GM19240 (cell line): ENCODE measurements around the gene TMEM119.
A peak's percentile ranks its signal among the peaks of the same experiment; 100 is the strongest.

ENCODE experiments used
- DNase-seq: peaks from one replicate; pipeline ENCODE4 v3.0.0; 2011; ENCODE audit warnings: low spot score; ENCODE audit not compliant: insufficient read length

TMEM119 gene

GRCh38 chr12:108597559-108598471, at the start of gene TMEM119:
Gene TMEM119, minus strand, starts transcription at chr12:108598084. Its CDS starts 5,701 bp downstream, at chr12:108592383.
- no peak for DNase-seq

GRCh38 chr12:108646600-108647579, 49.0 kb upstream of the TMEM119 start:
- no peak for DNase-seq

DNA sequence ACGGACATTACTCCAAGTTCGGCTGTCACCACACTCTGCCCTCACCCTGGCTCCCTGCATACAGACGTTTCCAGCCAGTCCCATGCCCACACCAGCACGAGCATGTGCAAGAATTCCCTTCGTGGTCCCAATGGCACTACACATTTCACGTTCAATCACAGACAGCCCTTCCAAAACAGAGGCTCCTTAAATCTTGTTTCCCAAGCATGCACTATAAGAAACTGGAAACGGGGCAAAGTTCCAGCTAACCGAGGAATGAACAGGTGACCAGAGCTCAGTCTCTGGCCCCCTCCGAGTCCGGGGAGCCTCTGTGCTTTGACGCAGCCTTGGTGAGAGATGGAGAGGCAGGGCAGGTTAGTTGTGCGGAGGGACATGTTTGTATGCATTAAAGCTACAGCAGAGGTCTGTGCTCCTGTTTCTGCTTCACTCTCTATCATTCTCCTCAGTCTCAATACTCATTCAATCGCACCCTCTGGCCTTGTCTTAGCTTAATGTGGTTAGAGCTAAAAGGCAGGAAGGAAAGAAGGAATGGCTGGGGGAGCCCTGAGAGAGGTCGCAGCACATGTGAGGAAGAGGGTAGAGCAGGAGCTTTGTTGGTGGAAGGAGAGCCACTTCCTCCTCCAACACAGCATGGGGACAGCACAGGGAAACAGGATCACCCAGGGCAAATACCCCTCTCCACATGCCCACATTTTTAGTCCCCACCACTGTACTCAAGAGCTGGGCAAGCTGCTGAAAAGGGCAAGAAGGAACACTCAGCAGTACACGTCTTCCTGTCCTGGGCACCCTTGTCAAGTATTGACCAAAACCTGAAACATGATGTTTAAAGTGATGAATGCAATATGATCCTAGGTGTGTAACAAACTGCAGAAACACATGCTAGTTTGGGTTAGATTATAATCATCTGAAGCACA, 48.1 kb upstream of the TMEM119 start:
- no peak for DNase-seq

DNA sequence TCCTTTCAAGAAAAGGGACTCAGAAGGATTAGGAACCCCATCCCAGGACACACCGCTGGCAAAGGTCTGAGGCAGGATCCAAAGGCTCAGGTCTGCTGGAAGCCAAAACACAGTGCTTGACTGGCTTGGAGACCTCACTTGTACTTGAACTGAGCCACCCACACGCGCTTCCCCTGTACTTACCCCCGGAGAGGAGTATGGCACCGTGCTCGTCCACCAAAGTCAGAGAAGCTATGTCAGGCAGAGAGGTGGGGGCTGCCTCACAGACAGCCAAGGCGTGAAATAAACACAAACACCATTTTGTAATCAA, 46.9 kb upstream of the TMEM119 start:
- DNase-seq = no peak

DNA sequence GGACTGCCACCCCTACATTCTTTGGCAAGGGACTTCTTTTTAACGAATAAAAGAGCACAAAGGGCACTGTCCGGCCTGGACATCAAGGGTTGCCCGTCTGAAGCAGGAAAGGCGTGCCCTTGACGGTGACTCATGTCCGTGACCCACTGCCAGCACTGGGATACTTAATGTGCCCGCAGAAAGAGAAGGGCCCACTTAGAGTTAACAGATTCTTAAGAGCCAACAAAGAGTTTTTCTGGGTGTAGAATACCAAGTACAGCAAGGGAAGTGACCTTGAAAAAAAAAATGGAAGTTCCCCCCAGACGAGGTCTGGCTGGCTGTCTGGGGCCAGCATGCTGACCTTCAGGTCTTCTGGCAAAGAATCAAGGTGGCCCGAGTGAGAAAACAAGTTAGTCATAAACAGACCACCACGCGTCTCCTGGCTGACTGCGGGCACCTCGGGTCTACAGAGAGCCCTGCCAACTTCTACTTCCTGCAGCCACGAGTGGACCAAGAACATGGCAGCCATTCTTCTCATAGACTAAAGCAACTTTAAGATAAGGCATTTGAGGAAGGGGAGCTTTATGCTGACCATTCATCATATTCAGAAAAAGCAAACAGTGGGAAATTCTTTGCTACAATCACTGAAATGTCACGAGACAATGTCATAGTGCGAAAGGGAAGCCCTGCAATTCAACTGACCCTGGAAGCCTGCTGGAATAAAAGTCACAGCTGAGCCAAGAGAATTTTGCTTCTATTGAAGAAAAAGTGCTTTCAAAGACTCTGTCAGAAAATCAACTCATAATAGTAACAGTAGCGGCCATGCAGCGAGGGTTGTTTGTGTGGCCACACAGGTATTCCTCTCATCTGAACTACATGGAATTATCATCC, 46.3 kb upstream of the TMEM119 start:
- no peak for DNase-seq

GRCh38 chr12:108642899-108643654, 45.2 kb upstream of the TMEM119 start:
- no peak for DNase-seq

DNA sequence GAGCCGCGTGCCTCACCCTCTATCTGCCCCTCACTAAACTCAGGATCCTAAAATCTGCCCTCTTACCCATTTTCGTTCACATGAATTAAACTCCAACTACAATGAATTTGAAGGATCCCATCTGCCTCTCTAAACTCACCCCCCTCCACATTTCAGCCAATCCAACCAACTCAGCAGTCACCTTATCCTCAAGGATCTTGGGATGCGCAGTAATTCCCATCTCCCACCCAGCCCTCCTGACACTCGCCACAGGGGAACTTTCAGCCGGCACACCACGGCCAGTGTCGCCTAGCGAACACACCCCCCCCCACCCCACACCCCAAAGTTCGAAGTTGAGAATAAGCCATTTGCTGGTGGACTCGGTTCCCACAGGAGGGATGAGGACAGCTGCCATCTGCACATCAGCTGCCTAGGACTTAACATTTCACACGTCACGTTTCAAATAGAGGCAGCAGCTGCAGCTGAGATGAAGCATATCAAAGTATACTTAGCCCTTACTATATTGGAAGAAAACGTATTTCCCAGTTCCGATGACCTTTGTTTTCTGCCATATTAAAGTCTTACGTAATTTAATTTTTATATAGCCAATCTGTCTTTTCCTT, 44.5 kb upstream of the TMEM119 start:
- no peak for DNase-seq

GRCh38 chr12:108641446-108642268, 43.8 kb upstream of the TMEM119 start:
- DNase-seq = no peak

GRCh38 chr12:108640802-108641445, 43.0 kb upstream of the TMEM119 start:
- DNase-seq = no peak

- no peak for DNase-seq
Observed at GRCh38 chr12:108638997-108639822, 41.3 kb upstream of the TMEM119 start.

- DNase-seq = no peak
Observed at GRCh38 chr12:108638141-108638827, 40.4 kb upstream of the TMEM119 start.

GRCh38 chr12:108637222-108637971, 39.5 kb upstream of the TMEM119 start:
- no peak for DNase-seq

DNA sequence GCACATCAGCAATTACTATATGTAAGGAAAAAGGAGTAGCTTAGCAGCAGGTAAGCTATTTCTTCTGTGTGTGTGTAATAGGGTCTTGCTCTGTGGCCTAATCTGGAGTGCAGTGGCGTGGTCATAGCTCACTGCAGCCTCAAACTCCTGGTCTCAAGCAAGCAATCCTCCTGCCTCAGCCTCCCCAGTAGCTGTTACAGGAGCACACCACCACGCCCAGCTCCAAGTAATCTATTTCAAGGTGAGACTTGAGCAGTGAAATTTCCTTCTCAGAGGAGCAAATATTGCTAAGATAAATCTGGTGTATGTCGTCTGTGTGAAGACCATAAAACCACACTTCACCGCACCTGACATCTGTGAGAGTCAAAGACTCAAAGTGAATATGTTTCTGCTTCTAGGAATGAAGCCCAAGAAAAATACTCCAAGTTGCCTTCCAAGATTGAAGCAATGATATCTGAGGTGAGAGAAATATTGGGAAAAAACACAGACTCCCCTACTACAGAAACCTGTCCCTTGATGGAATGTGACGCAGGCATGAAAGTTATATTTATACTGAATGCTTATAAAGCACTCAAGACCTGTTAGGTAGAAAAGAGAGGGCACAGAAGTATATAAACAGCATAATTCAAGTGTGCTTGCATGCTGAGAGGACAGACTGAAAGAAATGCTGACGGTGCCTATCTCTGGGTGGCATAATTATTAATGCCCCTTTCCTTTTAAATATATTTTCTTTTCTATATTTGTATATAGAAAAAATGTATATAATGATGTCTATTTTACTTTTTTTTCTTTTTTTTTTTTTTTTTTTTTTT, 38.3 kb upstream of the TMEM119 start:
- DNase-seq = no peak

DNA sequence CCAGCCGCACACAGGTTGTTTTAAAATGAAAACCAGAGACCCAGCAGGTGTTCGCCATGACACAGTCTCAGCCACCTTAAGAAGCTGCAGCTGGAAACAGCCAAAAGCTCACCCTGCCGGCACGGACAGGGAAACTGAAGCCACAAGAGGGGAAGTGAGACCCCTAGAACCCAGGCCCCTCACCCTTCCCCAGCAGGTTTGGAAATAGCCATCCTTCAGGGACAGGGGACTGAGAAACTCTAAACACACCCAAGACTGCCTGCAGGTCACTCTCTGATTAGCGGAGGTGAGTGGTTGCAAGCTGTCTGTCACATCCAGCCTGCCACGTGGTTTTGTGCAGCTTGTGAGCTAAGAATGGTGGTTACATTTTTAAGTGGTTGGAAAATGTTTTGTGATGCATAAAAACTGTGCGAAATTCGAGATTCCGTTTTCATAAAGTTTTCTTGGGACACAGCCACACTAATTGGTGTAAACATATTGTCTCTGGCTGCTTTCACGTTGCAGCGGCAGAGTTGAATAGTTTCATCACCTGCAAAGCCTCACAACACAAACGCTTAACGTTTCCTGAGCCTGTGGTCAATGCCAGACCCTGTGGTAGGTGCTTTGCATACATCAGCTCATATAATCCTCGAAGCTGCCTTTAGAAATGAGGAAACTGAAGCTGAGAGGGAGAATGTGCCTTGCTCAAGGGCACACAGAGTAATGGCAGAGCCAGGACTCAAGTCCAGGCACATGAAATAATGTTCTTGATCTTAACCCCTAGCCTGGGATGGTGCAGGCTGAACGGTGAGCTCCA, 37.5 kb upstream of the TMEM119 start:
- DNase-seq = peak; percentile 66
